Loucy (cell line): Measurements from ENCODE around the gene PTRHD1.

Experiments used
- CTCF ChIP-seq: fragments of 200-600 bp; sonication (generic); conservative IDR thresholded peaks from 2 replicates; pipeline ENCODE4 v1.5.1; 2014; ENCODE audit warnings: mild to moderate bottlenecking, antibody characterized with exemption, low read length
- EZH2phosphoT487 ChIP-seq: fragments of 200-600 bp; IDR thresholded peaks from 2 replicates; pipeline ENCODE4 v1.6.1; 2018; ENCODE audit warnings: antibody characterized with exemption, mild to moderate bottlenecking, moderate library complexity, borderline replicate concordance

GRCh38 chr2:24832521-24832920 is 39.3 kb upstream of the PTRHD1 start:
- no peak for TF ChIP-seq CTCF
- no peak for TF ChIP-seq EZH2phosphoT487
